ENCODE measurements around the gene MUC4. TPM values are rescaled to one million over a fixed set of nuclear protein-coding genes. Genes with fewer than 3 reads are reported as not detected.

Gene MUC4
- polyA plus RNA-seq, 1 donor from 2014 or later: not detected

DNA sequence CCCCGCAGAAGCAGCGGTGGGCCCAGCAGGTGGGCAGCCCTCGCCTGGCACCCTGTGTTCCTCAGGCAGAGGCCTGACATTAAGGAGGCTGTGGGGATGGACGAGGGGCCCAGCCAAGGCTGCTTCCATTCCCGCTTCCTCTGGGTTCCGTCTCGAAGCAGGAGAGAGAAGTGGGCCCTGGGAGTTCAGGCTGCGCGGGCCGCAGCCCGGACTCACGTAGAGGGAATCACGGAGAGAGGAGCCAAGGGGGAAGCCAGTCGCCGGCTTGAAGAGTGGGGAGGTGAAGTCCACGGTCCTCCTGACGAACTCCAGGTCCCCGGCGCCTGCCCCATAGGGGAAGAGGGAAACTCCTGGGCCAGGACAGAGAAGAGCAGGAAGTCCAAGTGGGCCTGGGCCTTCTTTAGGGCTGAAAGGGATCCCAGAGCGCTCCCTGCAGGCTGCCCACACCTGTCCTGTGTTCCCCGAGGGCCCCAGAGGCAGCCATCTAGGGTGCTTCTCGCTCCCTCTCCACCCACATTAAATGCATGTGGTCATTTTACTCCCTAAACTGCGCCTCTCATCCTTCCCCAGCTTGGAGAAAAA, 37.7 kb downstream of the MUC4 start:
- Histone ChIP-seq H3K9ac (ENCODE audit: low read length) (no peak overlapping the region), H3K9me3 (ENCODE audit: low read length) (no peaks in the 10 kb centered on the region), H2AFZ (ENCODE audit: low read depth, low read length) (no peak overlapping the region), H3F3A (ENCODE audit: insufficient read depth, low read length, poor library complexity, severe bottlenecking) (no peaks in the 10 kb centered on the region), H3K4me3 (ENCODE audit: low read length) (no peak overlapping the region), H3K4me2 (ENCODE audit: low read length) (no peak overlapping the region), H3K9me2 (ENCODE audit: insufficient read depth, low read length) (no peaks in the 10 kb centered on the region), H3K79me2 (replicated peaks; ENCODE audit: insufficient read depth, low read length) (no peaks in the 10 kb centered on the region), H4K20me1 (ENCODE audit: insufficient read depth) (no peaks in the 10 kb centered on the region), H3K36me3 (ENCODE audit: insufficient read depth, low read length) (no peaks in the 10 kb centered on the region), H3K27me3 (ENCODE audit: insufficient read depth, low read depth, low read length) (no peaks in the 10 kb centered on the region), H3K27ac (ENCODE audit: low read length) (no peak overlapping the region)
- TF ChIP-seq, protein P1, sequence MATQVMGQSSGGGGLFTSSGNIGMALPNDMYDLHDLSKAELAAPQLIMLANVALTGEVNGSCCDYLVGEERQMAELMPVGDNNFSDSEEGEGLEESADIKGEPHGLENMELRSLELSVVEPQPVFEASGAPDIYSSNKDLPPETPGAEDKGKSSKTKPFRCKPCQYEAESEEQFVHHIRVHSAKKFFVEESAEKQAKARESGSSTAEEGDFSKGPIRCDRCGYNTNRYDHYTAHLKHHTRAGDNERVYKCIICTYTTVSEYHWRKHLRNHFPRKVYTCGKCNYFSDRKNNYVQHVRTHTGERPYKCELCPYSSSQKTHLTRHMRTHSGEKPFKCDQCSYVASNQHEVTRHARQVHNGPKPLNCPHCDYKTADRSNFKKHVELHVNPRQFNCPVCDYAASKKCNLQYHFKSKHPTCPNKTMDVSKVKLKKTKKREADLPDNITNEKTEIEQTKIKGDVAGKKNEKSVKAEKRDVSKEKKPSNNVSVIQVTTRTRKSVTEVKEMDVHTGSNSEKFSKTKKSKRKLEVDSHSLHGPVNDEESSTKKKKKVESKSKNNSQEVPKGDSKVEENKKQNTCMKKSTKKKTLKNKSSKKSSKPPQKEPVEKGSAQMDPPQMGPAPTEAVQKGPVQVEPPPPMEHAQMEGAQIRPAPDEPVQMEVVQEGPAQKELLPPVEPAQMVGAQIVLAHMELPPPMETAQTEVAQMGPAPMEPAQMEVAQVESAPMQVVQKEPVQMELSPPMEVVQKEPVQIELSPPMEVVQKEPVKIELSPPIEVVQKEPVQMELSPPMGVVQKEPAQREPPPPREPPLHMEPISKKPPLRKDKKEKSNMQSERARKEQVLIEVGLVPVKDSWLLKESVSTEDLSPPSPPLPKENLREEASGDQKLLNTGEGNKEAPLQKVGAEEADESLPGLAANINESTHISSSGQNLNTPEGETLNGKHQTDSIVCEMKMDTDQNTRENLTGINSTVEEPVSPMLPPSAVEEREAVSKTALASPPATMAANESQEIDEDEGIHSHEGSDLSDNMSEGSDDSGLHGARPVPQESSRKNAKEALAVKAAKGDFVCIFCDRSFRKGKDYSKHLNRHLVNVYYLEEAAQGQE (IDR thresholded peaks at IDR 0.05; ENCODE audit: borderline replicate concordance): no peak
- TF ChIP-seq EP300 (conservative IDR thresholded peaks at IDR 0.05; ENCODE audit: poor library complexity, severe bottlenecking) (no peak), RAD21 (conservative IDR thresholded peaks at IDR 0.05) (no peak), EZH2 (IDR thresholded peaks at IDR 0.05; ENCODE audit: borderline replicate concordance, insufficient read depth, low read length, poor library complexity, severe bottlenecking) (no peak), POLR2AphosphoS5 (IDR thresholded peaks at IDR 0.05) (no peak), SMC3 (conservative IDR thresholded peaks at IDR 0.05; ENCODE audit: poor library complexity) (no peak), TAF1 (IDR thresholded peaks at IDR 0.05; ENCODE audit: low read depth) (no peak), MXI1 (conservative IDR thresholded peaks at IDR 0.05; ENCODE audit: poor library complexity, severe bottlenecking) (no peak)
- TF ChIP-seq, protein P2, sequence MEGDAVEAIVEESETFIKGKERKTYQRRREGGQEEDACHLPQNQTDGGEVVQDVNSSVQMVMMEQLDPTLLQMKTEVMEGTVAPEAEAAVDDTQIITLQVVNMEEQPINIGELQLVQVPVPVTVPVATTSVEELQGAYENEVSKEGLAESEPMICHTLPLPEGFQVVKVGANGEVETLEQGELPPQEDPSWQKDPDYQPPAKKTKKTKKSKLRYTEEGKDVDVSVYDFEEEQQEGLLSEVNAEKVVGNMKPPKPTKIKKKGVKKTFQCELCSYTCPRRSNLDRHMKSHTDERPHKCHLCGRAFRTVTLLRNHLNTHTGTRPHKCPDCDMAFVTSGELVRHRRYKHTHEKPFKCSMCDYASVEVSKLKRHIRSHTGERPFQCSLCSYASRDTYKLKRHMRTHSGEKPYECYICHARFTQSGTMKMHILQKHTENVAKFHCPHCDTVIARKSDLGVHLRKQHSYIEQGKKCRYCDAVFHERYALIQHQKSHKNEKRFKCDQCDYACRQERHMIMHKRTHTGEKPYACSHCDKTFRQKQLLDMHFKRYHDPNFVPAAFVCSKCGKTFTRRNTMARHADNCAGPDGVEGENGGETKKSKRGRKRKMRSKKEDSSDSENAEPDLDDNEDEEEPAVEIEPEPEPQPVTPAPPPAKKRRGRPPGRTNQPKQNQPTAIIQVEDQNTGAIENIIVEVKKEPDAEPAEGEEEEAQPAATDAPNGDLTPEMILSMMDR (IDR thresholded peaks at IDR 0.05; ENCODE audit: poor library complexity, severe bottlenecking): no peak

DNA sequence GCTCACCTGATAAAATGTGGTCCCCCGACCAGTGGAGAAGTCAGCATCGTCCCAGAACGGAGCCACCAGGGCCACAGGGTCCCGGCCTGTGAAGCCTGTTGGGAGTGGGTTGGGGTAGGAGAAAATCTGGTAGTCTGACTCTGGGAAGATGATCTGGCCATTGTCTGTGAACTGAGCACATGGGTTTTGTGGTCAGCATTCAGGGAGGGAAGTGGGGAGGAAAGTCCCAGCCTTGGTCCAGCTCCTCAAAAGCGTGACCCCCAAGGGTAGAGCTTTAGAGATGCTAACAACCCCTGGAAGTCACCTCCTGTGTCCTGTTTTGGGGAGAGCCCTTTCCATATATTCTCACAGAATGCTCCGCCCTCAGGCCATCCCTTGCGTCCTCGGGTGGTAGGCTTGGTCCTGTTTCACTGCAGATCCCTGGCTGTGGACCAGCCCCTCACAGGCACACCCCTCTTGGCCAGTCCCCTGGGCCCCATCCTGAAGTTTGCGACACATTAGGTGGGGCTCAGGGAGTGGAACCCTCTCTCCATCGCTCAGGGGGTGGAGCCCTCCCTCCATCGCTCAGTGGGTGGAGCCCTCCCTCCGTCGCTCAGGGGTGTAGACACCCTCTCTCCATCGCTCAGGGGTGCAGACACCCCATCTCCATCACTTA, 40.0 kb downstream of the MUC4 start:
- Histone ChIP-seq H3F3A (ENCODE audit: insufficient read depth, low read length, poor library complexity, severe bottlenecking) (no peaks in the 10 kb centered on the region), H3K27me3 (ENCODE audit: insufficient read depth, low read depth, low read length) (no peaks in the 10 kb centered on the region), H2AFZ (ENCODE audit: low read depth, low read length) (no peak overlapping the region), H3K9me3 (ENCODE audit: low read length) (no peaks in the 10 kb centered on the region), H3K27ac (ENCODE audit: low read length) (no peak overlapping the region), H3K4me2 (ENCODE audit: low read length) (no peak overlapping the region), H3K9me2 (ENCODE audit: insufficient read depth, low read length) (no peaks in the 10 kb centered on the region), H3K9ac (ENCODE audit: low read length) (no peak overlapping the region), H3K79me2 (replicated peaks; ENCODE audit: insufficient read depth, low read length) (no peaks in the 10 kb centered on the region), H4K20me1 (ENCODE audit: insufficient read depth) (no peaks in the 10 kb centered on the region), H3K36me3 (ENCODE audit: insufficient read depth, low read length) (no peaks in the 10 kb centered on the region), H3K4me3 (ENCODE audit: low read length) (no peak overlapping the region)
- TF ChIP-seq MXI1 (conservative IDR thresholded peaks at IDR 0.05; ENCODE audit: poor library complexity, severe bottlenecking) (no peak), TAF1 (IDR thresholded peaks at IDR 0.05; ENCODE audit: low read depth) (no peak), POLR2AphosphoS5 (IDR thresholded peaks at IDR 0.05) (no peak), RAD21 (conservative IDR thresholded peaks at IDR 0.05) (no peak), EZH2 (IDR thresholded peaks at IDR 0.05; ENCODE audit: borderline replicate concordance, insufficient read depth, low read length, poor library complexity, severe bottlenecking) (no peak), EP300 (conservative IDR thresholded peaks at IDR 0.05; ENCODE audit: poor library complexity, severe bottlenecking) (no peak), SMC3 (conservative IDR thresholded peaks at IDR 0.05; ENCODE audit: poor library complexity) (no peak)
- TF ChIP-seq, protein P1 (IDR thresholded peaks at IDR 0.05; ENCODE audit: borderline replicate concordance): no peak
- TF ChIP-seq, protein P2 (IDR thresholded peaks at IDR 0.05; ENCODE audit: poor library complexity, severe bottlenecking): no peak
